Fibroblast of skin of left biceps (primary cell): ENCODE results near the gene MYH14.
"Not testable (repeated sequence)": the region's sequence is repeated elsewhere in the genome, so short reads cannot be mapped to it uniquely, and the experiment has no call there.

Experiments
- DNase-seq, 2 experiments: peaks; one replicate each; pipeline ENCODE4 v3.0.0-alpha.2; 2013; ENCODE audit warnings: low read depth in 2 of 2

Gene MYH14

DNA sequence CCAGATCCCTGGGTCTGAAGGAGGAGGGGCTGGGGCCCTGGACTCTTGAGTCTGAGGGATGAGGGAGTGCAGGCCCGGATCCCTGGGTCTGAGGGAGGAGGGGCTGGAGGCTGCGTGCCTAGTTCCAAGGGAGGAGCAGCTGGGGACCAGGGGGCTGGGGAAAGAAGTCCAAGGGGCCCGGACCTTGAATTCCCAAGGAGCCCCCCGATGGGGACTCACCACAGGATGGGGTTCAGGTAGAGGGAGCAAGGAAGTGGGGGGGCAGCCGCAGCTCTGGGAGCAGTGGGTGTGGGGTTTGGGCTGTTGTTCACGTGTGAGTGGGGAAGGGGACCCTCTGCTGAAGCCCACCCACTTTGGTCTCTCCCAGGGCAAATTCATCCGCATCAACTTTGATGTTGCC, 23.1 kb downstream of the MYH14 start:
- no peak for DNase-seq

DNA sequence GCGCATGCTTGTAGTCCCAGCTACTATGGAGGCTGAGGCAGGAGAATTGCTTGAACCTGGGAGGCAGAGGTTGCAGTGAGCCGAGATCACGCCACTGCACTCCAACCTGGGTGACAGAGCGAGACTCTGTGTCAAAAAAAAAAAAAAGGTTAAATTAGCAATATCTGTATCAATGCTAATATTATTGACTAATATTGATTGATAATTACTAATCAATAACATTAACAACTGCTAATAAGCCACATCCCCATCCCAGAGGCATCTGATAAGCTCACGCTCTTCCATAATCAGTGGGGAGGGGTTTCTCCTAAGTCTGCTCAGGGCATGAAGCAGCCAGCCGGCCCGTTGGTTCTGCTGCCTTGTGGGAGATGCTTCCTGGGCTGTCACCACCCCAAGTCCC, 24.7 kb downstream of the MYH14 start:
- not testable (repeated sequence) for DNase-seq

- DNase-seq: no peak
Observed at GRCh38 chr19:50230379-50231351, 27.2 kb downstream of the MYH14 start.

GRCh38 chr19:50231417-50231816, 28.0 kb downstream of the MYH14 start:
- not testable (repeated sequence) for DNase-seq

DNA sequence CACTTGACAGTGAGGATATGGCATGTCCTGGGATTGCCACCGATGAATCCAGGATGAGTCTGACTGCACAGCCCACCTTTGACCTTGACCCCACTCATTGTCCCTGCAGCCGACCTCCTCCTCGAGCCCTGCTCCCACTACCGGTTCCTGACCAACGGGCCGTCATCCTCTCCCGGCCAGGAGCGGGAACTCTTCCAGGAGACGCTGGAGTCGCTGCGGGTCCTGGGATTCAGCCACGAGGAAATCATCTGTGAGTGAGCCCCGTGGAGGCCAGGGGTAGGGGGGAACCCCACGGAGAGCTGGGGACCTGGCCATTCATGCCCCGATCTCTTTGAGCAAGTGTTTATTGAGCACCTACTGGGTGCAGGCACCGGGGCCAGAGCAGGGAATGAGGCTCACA, 28.4 kb downstream of the MYH14 start:
- no peak for DNase-seq

DNA sequence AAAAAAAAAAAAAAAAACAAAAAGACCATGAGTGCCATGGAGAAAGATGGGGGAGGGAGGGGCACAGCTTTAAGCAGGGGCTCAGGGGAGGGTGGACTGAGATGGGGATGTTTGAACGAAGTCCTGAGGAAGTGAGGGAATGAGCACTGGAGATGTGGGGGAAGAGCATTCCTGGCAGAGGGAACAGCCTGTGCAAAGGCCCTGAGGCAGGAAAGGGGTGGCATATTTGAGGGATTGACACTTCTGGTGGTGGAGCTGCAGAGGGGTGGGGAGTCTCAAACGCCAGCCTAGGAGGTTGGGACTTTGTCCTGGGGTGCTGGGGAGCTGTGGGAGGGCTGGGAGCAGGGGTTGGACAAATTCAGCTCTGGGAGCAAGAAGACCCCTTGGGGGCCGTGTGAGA, 29.2 kb downstream of the MYH14 start:
- DNase-seq: no peak

GRCh38 chr19:50233308-50233910, 30.0 kb downstream of the MYH14 start:
- DNase-seq: no peak

GRCh38 chr19:50237493-50237892, 34.1 kb downstream of the MYH14 start:
- not testable (repeated sequence) for DNase-seq

- DNase-seq: no peak
Observed at GRCh38 chr19:50238043-50238442, 34.6 kb downstream of the MYH14 start.

DNA sequence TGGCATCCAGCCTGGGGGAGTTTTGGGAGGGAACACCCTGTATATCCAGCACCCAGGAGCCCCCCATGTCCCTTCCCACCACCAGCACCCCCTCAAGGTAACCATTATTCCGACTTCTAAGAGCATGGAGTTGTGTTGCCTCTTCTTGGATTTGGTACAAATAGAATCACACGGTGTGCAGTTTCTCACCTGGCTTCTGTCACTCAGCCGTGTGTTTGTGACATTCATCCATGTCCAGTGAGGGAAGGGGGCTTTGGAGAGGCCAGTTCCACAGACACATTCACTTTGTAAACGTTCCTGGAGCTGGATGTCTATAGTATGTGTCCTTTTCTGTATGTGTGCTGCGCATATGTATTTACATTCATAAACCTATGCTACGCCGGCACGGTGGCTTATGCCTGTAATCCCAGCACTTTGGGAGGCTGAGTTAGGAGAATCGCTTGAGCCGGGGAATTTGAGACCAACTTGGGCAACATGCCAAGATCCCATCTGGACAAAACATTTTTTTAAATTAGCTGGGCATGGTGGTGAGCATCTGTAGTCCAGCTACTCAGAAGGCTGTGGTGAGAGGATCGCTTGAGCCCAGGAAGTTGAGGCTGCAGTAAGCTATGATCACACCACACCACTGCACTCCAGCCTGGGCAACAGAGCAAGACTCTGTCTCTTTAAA, 36.6 kb downstream of the MYH14 start:
- no peak for DNase-seq

DNA sequence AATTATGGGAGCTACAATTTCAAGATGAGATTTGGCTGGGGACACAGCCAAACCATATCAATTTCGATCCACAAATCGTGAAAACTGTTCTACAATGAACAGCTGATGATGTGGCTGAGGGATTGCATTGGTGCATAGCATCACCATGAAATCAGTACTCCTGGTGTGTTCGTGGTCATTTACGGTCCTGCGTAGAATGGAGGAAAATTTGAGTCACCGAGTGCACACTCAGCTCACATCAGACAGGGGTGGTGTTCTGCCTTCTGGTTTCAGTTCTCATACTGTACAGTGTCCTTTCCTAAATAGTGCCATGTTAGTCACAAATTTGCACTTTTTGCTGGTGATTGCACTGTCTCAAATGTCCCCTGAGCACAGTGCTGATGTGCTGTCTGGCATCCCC, 39.2 kb downstream of the MYH14 start:
- no peak for DNase-seq

- DNase-seq: no peak
Observed at GRCh38 chr19:50244695-50245094, 41.3 kb downstream of the MYH14 start.

DNA sequence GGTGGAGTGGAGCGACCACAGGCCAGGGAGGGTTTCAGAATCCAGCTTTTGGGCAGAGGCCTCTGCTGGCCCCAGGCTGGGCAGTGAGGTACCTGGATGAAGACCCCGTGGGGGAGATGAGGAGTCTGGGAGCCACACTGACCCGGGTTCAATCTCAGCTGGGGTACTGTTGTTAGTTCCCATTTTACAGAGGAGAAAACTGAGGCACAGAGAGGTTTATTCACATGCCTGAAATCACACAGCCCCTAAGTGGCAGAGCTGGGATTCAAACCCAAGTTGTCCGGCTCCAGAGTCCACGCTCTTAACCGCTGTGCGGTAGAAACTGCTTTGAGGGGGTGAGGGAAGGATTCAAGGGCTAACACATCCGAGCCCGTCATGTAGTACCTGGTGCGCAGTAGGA, 45.0 kb downstream of the MYH14 start:
- DNase-seq: no peak

DNA sequence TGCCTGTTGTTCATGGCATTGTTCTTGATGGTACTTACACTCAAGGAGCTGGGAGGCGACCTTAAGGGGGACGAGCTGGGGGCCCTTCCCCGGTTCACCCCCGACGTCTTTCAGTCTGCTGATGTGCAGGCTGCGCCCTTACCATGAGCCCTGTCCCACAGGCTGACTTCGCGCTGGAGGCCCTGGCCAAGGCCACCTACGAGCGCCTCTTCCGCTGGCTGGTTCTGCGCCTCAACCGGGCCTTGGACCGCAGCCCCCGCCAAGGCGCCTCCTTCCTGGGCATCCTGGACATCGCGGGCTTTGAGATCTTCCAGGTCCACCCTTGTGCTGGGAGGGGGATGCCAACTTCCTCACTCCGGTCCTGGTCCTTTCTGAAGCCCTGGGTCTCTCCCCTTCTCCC, 45.4 kb downstream of the MYH14 start:
- no peak for DNase-seq

- DNase-seq: no peak
Observed at GRCh38 chr19:50249636-50250035, 46.2 kb downstream of the MYH14 start.

- no peak for DNase-seq
Observed at GRCh38 chr19:50250450-50251136, 47.2 kb downstream of the MYH14 start.

- no peak for DNase-seq
Observed at GRCh38 chr19:50252111-50252886, 48.9 kb downstream of the MYH14 start.

DNA sequence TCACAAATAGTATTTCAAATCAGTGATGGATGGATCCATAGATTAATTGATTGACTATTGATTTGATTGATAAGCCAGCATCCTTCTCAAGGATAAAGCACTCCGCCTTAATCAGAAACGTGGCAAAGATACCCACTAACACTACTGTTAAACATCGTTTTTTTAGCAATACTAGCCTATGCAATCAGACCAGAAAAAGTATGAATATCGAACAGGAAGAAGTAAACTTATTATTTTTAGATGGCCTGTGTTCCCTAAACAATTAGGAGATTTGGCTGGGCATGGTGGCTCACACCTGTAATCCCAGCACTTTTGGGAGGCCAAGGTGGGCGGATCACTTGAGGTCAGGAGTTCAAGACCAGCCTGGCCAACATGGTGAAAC, 49.5 kb downstream of the MYH14 start:
- DNase-seq: no peak

DNA sequence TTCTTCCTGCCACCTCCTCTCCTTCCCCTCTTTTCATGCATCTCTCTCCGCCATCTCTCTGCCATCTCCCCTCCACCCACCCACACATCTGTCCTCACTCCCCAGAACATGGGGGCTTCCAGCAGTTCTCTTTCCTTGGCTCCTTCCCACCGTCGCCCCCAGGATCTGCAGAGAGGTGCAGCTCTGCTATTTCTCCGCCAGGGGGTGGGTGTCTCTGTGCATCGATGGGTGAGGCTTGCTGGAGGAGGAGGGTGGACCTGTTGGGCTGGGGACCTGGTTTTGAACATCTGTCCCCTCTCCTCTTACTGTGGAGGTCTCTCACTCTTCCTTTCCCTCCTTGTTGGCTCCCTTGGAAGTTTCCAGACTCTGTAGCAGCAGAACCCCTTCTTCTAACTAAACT, 51.7 kb downstream of the MYH14 start:
- no peak for DNase-seq

DNA sequence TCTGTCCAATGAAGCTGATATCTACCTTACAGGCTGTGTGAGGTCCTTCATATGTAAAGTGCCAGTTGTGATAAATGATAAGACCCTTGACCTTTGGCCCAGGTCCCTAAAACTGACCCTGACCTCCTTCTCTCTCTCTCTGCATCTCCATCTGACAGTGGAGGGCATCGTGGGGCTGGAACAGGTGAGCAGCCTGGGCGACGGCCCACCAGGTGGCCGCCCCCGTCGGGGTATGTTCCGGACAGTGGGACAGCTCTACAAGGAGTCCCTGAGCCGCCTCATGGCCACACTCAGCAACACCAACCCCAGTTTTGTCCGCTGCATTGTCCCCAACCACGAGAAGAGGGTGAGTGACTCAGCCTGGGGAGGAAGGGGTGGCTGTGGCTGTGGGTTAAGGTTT, 53.7 kb downstream of the MYH14 start:
- DNase-seq: no peak

DNA sequence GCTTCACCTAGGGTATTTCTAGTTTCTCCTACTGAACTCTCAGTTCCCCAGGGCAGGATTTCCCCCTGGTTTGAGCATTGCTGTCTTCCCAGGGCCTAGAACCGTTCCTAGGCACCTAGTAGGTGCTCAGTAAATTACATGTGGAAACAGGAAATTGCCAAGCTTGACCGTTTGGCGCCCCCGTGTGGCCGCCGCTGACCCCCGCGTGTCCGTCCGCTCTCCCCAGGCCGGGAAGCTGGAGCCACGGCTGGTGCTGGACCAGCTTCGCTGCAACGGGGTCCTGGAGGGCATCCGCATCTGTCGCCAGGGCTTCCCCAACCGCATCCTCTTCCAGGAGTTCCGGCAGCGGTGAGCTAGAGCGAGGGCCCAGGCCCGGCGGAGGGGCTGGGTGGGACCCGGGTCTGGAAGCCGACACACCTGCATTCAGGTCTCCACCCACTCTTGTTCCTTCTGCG, 55.5 kb downstream of the MYH14 start:
- DNase-seq: no peak
